ENCODE results near the gene ECT2L. TPM values are rescaled to one million over a fixed set of nuclear protein-coding genes. Genes with fewer than 3 reads are reported as not detected.

Gene ECT2L
- total and polyA plus RNA-seq, 2 of the 4 experiments (the other 2 are of a cell fraction), result not detected

DNA sequence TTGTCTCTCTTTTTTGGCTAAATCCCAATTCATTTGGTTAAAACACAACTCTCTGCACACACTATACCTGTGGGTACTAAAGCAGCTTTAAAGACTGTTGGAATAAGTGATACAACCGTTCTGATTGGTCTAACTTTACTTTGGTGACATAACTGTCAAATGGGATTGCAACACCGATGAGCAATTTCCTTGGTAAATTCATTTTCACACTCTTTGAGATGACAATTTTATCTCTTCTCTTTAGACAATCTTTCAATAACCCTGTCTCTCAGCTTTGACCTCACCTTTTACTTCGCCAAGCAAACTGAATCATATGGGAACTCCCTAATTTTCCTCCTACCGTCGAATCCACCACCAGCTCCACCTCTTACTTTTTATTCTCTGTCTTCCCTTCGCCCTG, 60.8 kb downstream of the ECT2L start:
- no peak overlapping the region for H2BK120ac ChIP-seq (ENCODE audit: low read depth, low read length)
- H3K9ac ChIP-seq (ENCODE audit: low read depth, low read length), result no peak overlapping the region
- no peak overlapping the region for H3K14ac ChIP-seq (replicated peaks; ENCODE audit: low read depth, low read length)
- ChIA-PET POLR2A (ENCODE audit: unreplicated experiment) (no interaction called here), CTCF (no interaction called here)
- no peak overlapping the region for H2AFZ ChIP-seq (replicated peaks; ENCODE audit: low read length, poor library complexity)
- H3K18ac ChIP-seq (ENCODE audit: low read depth, low read length), result no peak overlapping the region
- no peaks in the 10 kb centered on the region for H3K9me1 ChIP-seq (ENCODE audit: insufficient read depth, low read length)
- no peak overlapping the region for H3K4me2 ChIP-seq (ENCODE audit: low read depth, low read length)
- H3K4ac ChIP-seq (ENCODE audit: low read depth, low read length), result no peak overlapping the region
- H3K23ac ChIP-seq (ENCODE audit: low read depth, low read length), result no peak overlapping the region
- DNase-seq (no peak), ATAC-seq (ENCODE audit: low read depth) (no peak)
- no peak overlapping the region for H2BK20ac ChIP-seq (ENCODE audit: low read depth, low read length)
- intact Hi-C loops (cut with micrococcal nuclease) (no loop called here), dilution Hi-C loops (cut with HindIII; ENCODE audit: low sequenced_read_pairs, unreplicated experiment) (no loop called here), in situ Hi-C loops (cut with MboI; ENCODE audit: low sequenced_read_pairs) (no loop called here)
- H4K20me1 ChIP-seq (ENCODE audit: insufficient read depth, low read length), result no peaks in the 10 kb centered on the region
- no peak overlapping the region for H3K4me3 ChIP-seq (ENCODE audit: insufficient read depth, low read depth, low read length)
- H3K79me1 ChIP-seq (ENCODE audit: low read depth in 1 of 2, low read length in 2 of 2), result no peaks in the 10 kb centered on the region
- H3K27me3 ChIP-seq (ENCODE audit: control insufficient read depth, insufficient read depth, low read length), result peaks cover 1% of the 10 kb centered on the region
- WGBS, 2 experiments (ENCODE audit: extremely low coverage in 2 of 2, insufficient read length in 1 of 2), result 80% methylated on average over 1 of the region's 6 CpGs; no CpG with 5 or more reads in 1 of the 2 experiments
- H4K5ac ChIP-seq (ENCODE audit: low read depth, low read length), result no peak overlapping the region
- no peaks in the 10 kb centered on the region for H3K36me3 ChIP-seq (ENCODE audit: control insufficient read depth, insufficient read depth, low read length)
- no peak overlapping the region for H3K56ac ChIP-seq (ENCODE audit: extremely low read depth, insufficient read depth, low read length)
- no TSS peak for BruUV-seq (replicated peaks)
- H2BK5ac ChIP-seq (ENCODE audit: low read depth, low read length, poor library complexity, severe bottlenecking), result no peak overlapping the region
- H3K9me3 ChIP-seq (ENCODE audit: control insufficient read depth, insufficient read depth, low read length), result no peaks in the 10 kb centered on the region
- no peak overlapping the region for H3K27ac ChIP-seq (ENCODE audit: insufficient read depth, low read length)
- H4K91ac ChIP-seq (ENCODE audit: insufficient read depth, low read depth, low read length), result no peak overlapping the region
- H3K4me1 ChIP-seq (ENCODE audit: control insufficient read depth, insufficient read depth, low read length), result no peaks in the 10 kb centered on the region
- no peak overlapping the region for H2AK5ac ChIP-seq (ENCODE audit: low read depth, low read length)
- no peak overlapping the region for H2AK9ac ChIP-seq (replicated peaks; ENCODE audit: low read depth, low read length, poor library complexity)
- H4K8ac ChIP-seq (ENCODE audit: low read depth in 2 of 2, low read length in 2 of 2), result no peak overlapping the region
- H2BK15ac ChIP-seq (ENCODE audit: low read depth, low read length), result no peak overlapping the region
- peak; percentile 23; the same call in 1 of the 2 replicates for TF ChIP-seq CEBPB (IDR thresholded peaks at IDR 0.05; ENCODE audit: low read depth, low read length)
- no peak for TF ChIP-seq RFX5 (IDR thresholded peaks at IDR 0.05; ENCODE audit: low read depth, low read length)
